BJ (cell line): ENCODE measurements around the gene ZNF888. TPM values are rescaled to one million over a fixed set of nuclear protein-coding genes. Genes with fewer than 3 reads are reported as not detected.
A peak's percentile ranks its signal among the peaks of the same experiment; 100 is the strongest.

ENCODE experiments used
- CTCF ChIA-PET: fragments of 350-600 bp; formaldehyde crosslinking; extraction: SDS; loops from one replicate; lab custom pipeline; 2021; ENCODE audit warnings: antibody characterized with exemption, inconsistent platforms; lab: Yijun Ruan, JAX
- POLR2A ChIA-PET: fragments of 300-600 bp; sonication (Branson Sonifier 250); formaldehyde crosslinking; extraction: SDS; loops from one replicate; lab custom pipeline; 2021; ENCODE audit warnings: antibody characterized with exemption; lab: Charles Lee
- DNase-seq: peaks from one replicate; pipeline ENCODE4 v3.0.0-alpha.2; 2011; ENCODE audit warnings: low read depth
- H3K27me3 ChIP-seq: 2 replicates; pipeline ENCODE4 v1.6.0; 2011; ENCODE audit warnings: low read length; ENCODE audit not compliant: control insufficient read depth, insufficient read depth
- H3K36me3 ChIP-seq: 2 replicates; pipeline ENCODE4 v1.5.1; 2011; ENCODE audit warnings: low read length; ENCODE audit not compliant: control insufficient read depth, insufficient read depth
- H3K4me3 ChIP-seq: 2 replicates; pipeline ENCODE4 v1.5.1; 2011; ENCODE audit warnings: low read depth, mild to moderate bottlenecking, control low read depth, low read length
- CTCF ChIP-seq: IDR thresholded peaks from 2 replicates; pipeline ENCODE4 v1.5.1; 2011; ENCODE audit warnings: low read depth, mild to moderate bottlenecking, control low read depth, inconsistent platforms, low read length, moderate library complexity; ENCODE audit not compliant: insufficient read depth
- polyA plus RNA-seq: library from polyadenylated mRNA; depleted of rRNA; stranded (reverse); fragments of >200 nt; gene quantifications from 2 replicates; pipeline ENCODE4 v1.2.3, GENCODE V29; 2011

Gene ZNF888
- polyA plus RNA-seq, 1 experiment = 1.1 TPM

- no peak for DNase-seq
- ChIA-PET POLR2A (no interaction called here), CTCF (interaction anchor here (0.7 kb wide), 1 partner anchor 14 kb away, joined by 3 read pairs; no protein-coding TSS in a partner anchor)
- H3K4me3 ChIP-seq = peak overlapping the region; percentile 69
- H3K36me3 ChIP-seq = no peaks in the 10 kb centered on the region; the same call in 1 of the 2 replicates
- no peaks in the 10 kb centered on the region for H3K27me3 ChIP-seq
- TF ChIP-seq CTCF = no peak
Measured at GRCh38 chr19:52898101-52898500, 25.1 kb downstream of the ZNF888 start.

GRCh38 chr19:52897138-52897935, 25.9 kb downstream of the ZNF888 start, which contains the start of gene ZNF320:
Gene ZNF320, minus strand, starts transcription at chr19:52897635. Its CDS starts 7,380 bp downstream, at chr19:52890255.
- CTCF ChIA-PET = interaction anchor here (0.7 kb wide), 1 partner anchor 13 kb away, joined by 3 read pairs; no protein-coding TSS in a partner anchor
- Histone ChIP-seq H3K4me3 (peak within 1 kb of the TSS; percentile 69), H3K27me3 (no peaks in the 10 kb centered on the region), H3K36me3 (no peaks in the 10 kb centered on the region; the same call in 1 of the 2 replicates)
- peak; percentile 47 for DNase-seq
- POLR2A ChIA-PET = no interaction called here
- TF ChIP-seq CTCF = no peak

GRCh38 chr19:52896431-52897137, 26.6 kb downstream of the ZNF888 start:
- Histone ChIP-seq H3K27me3 (no peaks in the 10 kb centered on the region), H3K4me3 (peak overlapping the region; percentile 69), H3K36me3 (no peaks in the 10 kb centered on the region; the same call in 1 of the 2 replicates)
- no peak for DNase-seq
- ChIA-PET POLR2A (no interaction called here), CTCF (interaction anchor here (0.7 to 1.3 kb wide), 3 partner anchors 12 to 102 kb away, joined by 3 to 4 read pairs (median 4); no protein-coding TSS in a partner anchor)
- no peak for TF ChIP-seq CTCF

- Histone ChIP-seq H3K36me3 (peaks cover 11% of the 10 kb centered on the region), H3K4me3 (no peak overlapping the region), H3K27me3 (no peaks in the 10 kb centered on the region)
- ChIA-PET CTCF (no interaction called here), POLR2A (no interaction called here)
- no peak for TF ChIP-seq CTCF
- DNase-seq = no peak
Measured at GRCh38 chr19:52891336-52891735, 31.9 kb downstream of the ZNF888 start.

- TF ChIP-seq CTCF = no peak
- H3K4me3 ChIP-seq = no peak overlapping the region
- POLR2A ChIA-PET = no interaction called here
- peaks cover 11% of the 10 kb centered on the region for H3K36me3 ChIP-seq
- CTCF ChIA-PET = no interaction called here
- H3K27me3 ChIP-seq = no peaks in the 10 kb centered on the region
- DNase-seq = no peak
Measured at GRCh38 chr19:52889931-52890330, 33.3 kb downstream of the ZNF888 start.
